NCI-H748 treated with DMSO at 0.1 percent for 48 hours (cell line): ENCODE data around the gene WBP11.

ENCODE experiments used
- DNase-seq: peaks from one replicate; lab custom pipeline; 2025; lab: John Stamatoyannopoulos, UW

The WBP11 gene

DNA sequence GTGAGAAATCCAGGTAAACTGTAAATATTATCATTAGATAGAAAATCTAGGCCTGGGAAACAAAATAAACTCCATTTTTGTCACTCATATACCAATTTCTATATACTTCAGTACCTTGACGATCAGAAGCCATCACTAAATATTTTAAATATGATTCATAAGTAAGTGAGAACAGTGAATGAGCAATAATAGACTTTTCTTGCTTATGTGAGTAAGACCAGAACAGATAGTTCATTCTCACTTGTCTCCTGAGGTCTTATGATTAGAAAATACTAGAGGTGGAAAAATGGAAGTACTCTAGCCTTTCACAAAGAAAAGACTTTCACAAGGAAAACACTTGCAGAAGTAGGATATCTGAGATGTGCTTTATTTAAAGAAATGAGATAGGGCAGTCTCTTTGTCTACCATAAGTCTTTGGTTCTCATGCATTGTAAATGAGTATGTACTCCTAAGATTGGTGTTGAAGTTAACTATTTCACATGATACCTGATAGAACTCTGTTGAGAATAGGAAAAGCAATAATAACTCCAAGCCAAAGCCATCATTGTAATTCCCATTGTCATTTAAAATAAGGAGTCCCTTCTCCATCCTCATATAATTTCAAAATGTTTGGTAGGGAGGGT, 20.8 kb upstream of the WBP11 start:
- DNase-seq = no peak

DNA sequence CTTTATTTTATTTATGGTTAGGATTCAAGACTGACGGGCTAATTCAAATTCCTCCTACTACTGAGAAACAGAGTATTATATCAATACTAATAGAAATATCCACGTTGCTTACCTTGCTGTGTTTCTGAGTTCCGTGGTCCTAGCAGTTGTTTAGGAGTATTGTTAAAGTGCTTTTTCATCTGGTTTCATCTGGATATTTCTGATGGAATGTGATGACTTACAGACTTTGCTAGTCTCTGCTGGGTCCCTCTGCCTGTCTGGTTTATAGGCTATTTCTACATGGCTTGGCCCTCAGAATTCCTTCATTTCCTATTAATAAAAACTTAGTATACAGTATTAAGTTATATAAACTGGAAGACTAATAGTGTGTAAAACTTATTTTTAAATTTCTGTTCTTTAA, 10.7 kb upstream of the WBP11 start, which contains the start of gene SMCO3:
TSS of gene SMCO3 (minus strand) at position 169 of the 400 bp plus-strand sequence. CDS start 7,502 bp downstream, outside the sequence.
- no peak for DNase-seq

DNA sequence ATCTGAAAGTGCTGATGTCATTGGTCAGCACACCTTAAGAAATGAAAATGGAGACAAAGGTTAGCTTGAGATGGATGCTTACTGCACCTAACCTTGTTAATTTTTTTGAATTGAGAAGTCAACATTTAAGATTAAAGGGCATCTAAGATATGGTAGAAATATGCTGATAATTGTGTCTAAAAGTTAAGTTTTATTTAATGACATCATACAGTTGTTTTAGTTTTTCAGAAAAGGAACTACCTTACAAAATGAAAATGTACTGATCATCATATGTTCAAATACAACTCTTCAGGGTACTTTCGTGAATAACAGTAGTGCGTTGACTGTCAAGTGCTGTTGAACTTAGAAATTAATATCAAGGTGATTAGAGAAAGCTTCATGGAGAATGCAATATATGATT, 8.2 kb upstream of the WBP11 start:
- no peak for DNase-seq

GRCh38 chr12:14810953-14811483, 7.7 kb upstream of the WBP11 start:
- DNase-seq = no peak

GRCh38 chr12:14810167-14810952, 7.1 kb upstream of the WBP11 start:
- DNase-seq = no peak

GRCh38 chr12:14803830-14804160, 517 bp upstream of the WBP11 start:
- DNase-seq = peak; percentile 73

GRCh38 chr12:14802721-14803010, 612 bp downstream of the WBP11 start:
- no peak for DNase-seq

- DNase-seq = no peak
Measured at GRCh38 chr12:14802247-14802646, 1.0 kb downstream of the WBP11 start.

DNA sequence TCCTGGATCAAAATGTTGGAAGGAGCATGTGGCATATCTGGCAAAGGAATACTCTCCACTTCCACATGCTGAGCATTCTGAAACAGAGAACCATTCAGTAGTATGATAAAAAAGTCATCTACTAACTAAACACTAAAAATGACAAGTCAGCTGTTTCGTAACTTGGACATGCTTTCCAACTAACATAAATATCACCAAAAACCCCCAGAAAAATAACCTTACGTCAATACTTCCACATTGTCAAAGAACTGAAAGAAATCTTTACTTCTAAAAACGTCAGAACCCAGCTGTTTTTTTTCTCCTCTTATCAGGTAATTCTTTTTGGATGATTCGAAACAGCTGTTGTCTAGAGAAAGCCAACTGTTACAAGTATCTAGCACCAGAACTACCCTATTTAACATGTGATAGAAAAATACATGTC, 8.2 kb downstream of the WBP11 start:
- no peak for DNase-seq

- no peak for DNase-seq
Measured at GRCh38 chr12:14785568-14785967, 17.7 kb downstream of the WBP11 start.

DNA sequence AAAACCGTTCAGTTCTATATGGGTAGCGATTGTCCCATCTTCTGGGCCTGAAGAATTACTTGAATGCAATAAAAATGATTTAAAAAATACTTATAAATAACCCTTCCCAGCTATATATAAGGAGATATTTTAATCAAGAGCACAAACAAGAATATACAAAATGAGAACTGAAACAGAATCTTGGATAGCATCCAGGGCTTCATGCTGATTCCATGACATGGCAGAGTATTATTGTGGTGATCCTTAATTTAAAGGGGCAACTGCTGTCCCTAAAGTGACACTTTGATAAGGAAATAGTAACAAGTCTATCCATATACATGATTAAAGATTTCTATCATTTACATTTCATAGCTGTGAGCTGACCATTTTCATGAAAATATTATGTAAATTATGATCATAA, 18.8 kb downstream of the WBP11 start:
- DNase-seq = no peak

- DNase-seq = no peak
Measured at GRCh38 chr12:14782756-14783155, 20.5 kb downstream of the WBP11 start.

GRCh38 chr12:14781563-14781962, 21.7 kb downstream of the WBP11 start:
- no peak for DNase-seq

- no peak for DNase-seq
Measured at GRCh38 chr12:14780859-14781258, 22.4 kb downstream of the WBP11 start.

DNA sequence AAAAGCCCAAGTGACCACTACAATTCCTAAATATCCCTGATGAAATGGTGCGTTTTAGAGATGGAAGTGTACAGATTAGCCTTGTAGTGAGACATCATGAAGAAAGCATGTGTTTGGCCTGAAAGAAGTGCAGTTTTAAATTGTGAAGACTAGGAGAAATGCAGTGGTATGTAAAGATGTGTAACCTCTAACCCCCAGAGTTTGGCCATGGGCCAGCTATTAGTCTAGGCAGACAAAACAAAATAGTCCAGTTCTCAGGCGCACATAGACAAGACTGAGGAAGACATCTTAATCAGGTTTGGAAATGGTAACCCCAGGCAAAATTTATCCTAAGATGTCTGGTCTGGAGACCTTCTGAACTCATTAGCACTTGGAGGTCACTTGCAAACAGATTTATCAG, 23.4 kb downstream of the WBP11 start:
- no peak for DNase-seq

DNA sequence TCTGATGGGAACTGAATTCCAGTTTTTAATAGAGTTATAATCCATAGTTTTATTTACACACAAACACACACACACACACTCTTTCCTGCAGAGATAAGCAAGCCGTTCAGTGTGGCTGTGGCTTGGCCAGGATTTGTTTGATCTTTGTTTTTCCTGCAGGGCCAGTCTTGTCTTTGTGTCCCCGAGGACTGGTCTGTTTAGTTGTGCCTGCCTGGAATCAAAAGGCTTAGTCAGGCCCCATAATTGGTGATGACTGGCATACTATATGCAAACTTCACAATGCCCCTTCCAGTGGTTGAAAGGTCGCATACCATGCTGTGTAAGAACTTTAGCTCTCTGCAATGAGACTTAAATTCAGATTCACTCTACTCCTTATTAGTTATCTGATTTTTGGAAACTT, 26.0 kb downstream of the WBP11 start:
- DNase-seq = no peak

DNA sequence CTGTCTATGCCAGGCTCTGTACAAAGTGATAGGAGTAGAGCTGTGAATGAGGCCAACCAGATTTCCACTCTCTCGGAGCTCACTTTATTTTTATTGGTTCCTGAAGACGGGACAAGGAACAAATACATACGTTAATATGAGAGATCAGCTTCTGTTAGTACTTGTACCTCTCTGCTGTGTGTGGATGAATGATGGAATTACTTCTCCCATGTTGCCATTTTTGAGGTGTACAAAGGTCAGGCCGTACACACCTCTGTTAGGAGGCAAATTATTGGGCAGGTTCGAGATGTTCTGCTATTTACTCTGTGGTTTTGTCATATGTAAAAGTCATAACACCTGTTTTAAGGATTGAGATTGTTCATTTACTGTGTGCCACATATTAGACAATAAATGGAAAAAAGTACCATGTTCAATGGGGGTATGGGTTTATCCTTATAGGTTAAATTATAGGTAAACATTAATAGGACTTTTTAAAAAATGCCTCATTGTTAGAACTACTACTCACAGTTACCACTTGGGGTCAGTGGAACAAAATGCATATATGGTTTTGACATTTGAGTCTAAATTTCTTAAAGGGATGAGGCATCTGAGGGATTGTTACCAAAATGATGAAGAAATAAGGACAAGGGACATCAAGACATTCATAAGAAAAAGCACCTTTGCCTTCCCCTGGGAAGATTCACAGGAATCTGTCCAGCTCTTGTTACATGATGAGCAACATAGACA, 26.9 kb downstream of the WBP11 start:
- DNase-seq = no peak

- no peak for DNase-seq
Measured at GRCh38 chr12:14775636-14775980, 27.7 kb downstream of the WBP11 start.

- no peak for DNase-seq
Measured at GRCh38 chr12:14774906-14775635, 28.2 kb downstream of the WBP11 start.

DNA sequence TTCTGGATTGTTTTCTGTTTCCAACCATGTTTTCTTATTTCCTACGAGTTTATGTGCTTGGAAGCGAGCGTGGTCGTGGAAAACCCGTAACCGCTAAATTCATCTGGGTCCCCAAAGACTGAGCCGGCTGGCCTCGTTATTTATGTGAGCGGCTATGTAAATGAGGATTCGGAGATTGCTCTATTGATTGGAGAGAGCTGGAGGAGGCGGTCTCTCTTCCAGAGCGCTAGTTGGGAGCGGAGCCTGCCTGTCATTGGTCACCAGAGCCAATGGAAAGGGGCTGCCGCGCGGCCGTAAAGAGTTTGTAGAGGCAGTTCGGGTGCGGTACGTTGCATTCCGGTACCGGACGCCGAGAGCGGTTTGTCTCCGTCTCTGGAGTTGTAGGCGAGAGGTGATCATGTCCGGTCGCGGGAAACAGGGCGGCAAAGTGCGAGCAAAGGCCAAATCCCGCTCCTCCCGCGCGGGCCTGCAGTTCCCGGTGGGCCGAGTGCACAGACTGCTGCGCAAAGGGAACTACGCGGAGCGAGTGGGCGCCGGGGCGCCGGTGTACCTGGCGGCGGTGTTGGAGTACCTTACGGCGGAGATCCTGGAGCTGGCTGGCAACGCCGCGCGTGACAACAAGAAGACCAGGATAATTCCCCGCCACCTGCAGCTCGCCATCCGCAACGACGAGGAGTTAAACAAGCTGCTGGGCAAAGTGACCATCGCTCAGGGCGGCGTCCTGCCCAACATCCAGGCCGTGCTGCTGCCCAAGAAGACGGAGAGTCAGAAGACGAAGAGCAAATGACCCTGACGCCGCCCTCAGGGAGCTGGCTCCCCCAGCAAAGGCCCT, 29.0 kb downstream of the WBP11 start:
- DNase-seq = no peak

DNA sequence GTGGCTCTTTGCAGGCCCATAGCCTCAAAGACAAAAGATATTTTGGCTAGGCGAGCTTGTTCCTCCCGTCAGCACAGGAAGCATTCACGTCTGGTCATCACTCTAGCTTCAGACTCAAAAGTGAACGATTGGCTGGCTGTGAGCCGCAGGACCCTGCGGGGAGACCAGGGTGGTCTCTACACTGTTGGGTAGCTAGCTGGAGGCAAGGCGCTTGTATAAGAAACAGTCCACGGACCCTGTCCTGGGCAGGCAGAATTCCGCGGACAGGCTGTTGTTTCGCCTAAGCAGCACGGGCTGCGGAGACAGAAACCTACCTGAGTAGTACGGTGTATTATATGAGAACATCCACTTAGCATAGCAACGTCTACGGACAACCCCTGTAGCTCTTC, 29.6 kb downstream of the WBP11 start:
- no peak for DNase-seq

DNA sequence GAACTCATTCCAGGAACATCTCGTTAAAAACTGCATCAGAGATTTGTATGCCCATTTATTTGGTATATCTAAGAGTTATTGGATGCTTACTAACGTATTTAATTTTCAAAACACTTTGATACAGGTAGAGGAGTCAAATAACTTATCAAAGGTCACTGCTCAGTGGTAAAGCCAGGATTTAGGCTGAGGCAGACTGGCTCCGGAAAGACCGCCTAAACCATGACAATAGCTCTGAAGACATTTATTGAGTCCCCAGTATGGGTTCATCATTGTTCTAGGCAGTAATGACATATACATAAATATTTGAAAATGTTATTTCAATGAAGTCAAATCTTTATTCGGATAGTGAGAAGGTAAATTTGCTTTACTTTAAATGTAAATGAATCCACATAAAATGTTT, 30.3 kb downstream of the WBP11 start:
- DNase-seq = no peak
